Bronchus fibroblast of lung (primary cell): ENCODE results near the gene ARHGAP23. TPM values are rescaled to one million over a fixed set of nuclear protein-coding genes. Genes with fewer than 3 reads are reported as not detected.

ENCODE experiments used
- total RNA-seq: library from RNA; depleted of rRNA; stranded (reverse); fragments of >200 nt; gene quantifications from 2 replicates; pipeline ENCODE4 v1.2.3, GENCODE V29; 2015

The ARHGAP23 gene, protein sequence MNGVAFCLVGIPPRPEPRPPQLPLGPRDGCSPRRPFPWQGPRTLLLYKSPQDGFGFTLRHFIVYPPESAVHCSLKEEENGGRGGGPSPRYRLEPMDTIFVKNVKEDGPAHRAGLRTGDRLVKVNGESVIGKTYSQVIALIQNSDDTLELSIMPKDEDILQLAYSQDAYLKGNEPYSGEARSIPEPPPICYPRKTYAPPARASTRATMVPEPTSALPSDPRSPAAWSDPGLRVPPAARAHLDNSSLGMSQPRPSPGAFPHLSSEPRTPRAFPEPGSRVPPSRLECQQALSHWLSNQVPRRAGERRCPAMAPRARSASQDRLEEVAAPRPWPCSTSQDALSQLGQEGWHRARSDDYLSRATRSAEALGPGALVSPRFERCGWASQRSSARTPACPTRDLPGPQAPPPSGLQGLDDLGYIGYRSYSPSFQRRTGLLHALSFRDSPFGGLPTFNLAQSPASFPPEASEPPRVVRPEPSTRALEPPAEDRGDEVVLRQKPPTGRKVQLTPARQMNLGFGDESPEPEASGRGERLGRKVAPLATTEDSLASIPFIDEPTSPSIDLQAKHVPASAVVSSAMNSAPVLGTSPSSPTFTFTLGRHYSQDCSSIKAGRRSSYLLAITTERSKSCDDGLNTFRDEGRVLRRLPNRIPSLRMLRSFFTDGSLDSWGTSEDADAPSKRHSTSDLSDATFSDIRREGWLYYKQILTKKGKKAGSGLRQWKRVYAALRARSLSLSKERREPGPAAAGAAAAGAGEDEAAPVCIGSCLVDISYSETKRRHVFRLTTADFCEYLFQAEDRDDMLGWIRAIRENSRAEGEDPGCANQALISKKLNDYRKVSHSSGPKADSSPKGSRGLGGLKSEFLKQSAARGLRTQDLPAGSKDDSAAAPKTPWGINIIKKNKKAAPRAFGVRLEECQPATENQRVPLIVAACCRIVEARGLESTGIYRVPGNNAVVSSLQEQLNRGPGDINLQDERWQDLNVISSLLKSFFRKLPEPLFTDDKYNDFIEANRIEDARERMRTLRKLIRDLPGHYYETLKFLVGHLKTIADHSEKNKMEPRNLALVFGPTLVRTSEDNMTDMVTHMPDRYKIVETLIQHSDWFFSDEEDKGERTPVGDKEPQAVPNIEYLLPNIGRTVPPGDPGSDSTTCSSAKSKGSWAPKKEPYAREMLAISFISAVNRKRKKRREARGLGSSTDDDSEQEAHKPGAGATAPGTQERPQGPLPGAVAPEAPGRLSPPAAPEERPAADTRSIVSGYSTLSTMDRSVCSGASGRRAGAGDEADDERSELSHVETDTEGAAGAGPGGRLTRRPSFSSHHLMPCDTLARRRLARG (N-terminal part only)
- total RNA-seq: 35.6 and 49.5 TPM in 2 replicates

GRCh38 chr17:38428112-38428642 is at the start of gene ARHGAP23:
ARHGAP23 (plus strand) TSS chr17:38428464; CDS start chr17:38428486, 22 bp downstream.

Other genes with a start within 250 kb of the ARHGAP23 start
- not detected in 2 replicates for gene TBC1D3, start 235.9 kb upstream of the ARHGAP23 start, total RNA-seq
- gene MRPL45, start 131.3 kb upstream of the ARHGAP23 start, total RNA-seq: 33.9 and 35.1 TPM in 2 replicates
- not detected in 2 replicates for gene GPR179, start 84.5 kb upstream of the ARHGAP23 start, total RNA-seq
- gene SOCS7, start 76.6 kb upstream of the ARHGAP23 start, total RNA-seq: 5.2 and 9.2 TPM in 2 replicates
- gene SRCIN1, start 177.5 kb downstream of the ARHGAP23 start, total RNA-seq: 0.15 TPM in 1 of 2 replicates, not detected in the other
- gene EPOP, start 246.5 kb downstream of the ARHGAP23 start, total RNA-seq: 0.74 and 1.2 TPM in 2 replicates